Fibroblast of skin of right quadriceps (primary cell): ENCODE measurements around the gene PHF20.
"Not testable (repeated sequence)": the region's sequence is repeated elsewhere in the genome, so short reads cannot be mapped to it uniquely, and the experiment has no call there.

Experiments used
- DNase-seq: peaks from one replicate; pipeline ENCODE4 v3.0.0-alpha.2; 2013

PHF20 gene

GRCh38 chr20:35981969-35982368, 210.2 kb downstream of the PHF20 start:
- no peak for DNase-seq

GRCh38 chr20:35984382-35984781, 212.6 kb downstream of the PHF20 start:
- DNase-seq, result no peak

GRCh38 chr20:35985806-35986205, 214.0 kb downstream of the PHF20 start:
- no peak for DNase-seq

GRCh38 chr20:35988910-35989463, 217.2 kb downstream of the PHF20 start:
- DNase-seq, result no peak

GRCh38 chr20:35991142-35991771, 219.4 kb downstream of the PHF20 start:
- peak; percentile 10 for DNase-seq

GRCh38 chr20:35992713-35993335, 221.0 kb downstream of the PHF20 start:
- peak; percentile 61 for DNase-seq

- peak; percentile 66 for DNase-seq
Measured at GRCh38 chr20:35994994-35995453, 223.2 kb downstream of the PHF20 start.

GRCh38 chr20:35996492-35996891, 224.7 kb downstream of the PHF20 start:
- not testable (repeated sequence) for DNase-seq
